ENCODE data around the gene SMIM32. TPM values are rescaled to one million over a fixed set of nuclear protein-coding genes. Genes with fewer than 3 reads are reported as not detected.

Gene SMIM32
- total and polyA plus RNA-seq, 2 of the 4 experiments (the other 2 are of a cell fraction): not detected

DNA sequence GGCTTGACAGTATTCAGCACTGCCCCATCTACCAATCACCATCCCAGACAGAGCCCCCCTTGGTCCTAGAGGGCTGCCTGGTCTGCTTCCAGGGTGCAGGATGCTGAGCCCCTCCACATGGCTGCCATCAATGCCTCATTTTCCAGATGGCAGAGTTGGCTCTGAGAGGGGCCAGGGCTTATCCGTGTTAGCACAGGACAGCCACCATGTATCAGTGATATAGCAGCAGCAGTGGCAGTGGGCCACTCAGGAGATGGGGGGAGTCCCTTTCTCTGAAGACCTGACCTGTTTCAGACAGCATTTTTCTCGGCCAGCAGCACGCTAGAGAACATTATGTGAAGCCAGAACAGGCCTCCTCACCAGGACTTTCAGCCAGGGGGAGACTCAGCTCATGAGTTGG, 1.6 kb upstream of the SMIM32 start:
- Histone ChIP-seq H3K27ac (ENCODE audit: insufficient read depth, low read length) (no peak overlapping the region), H2BK15ac (ENCODE audit: low read depth, low read length) (no peak overlapping the region), H3K14ac (replicated peaks; ENCODE audit: low read depth, low read length) (no peak overlapping the region), H3K9me3 (ENCODE audit: control insufficient read depth, insufficient read depth, low read length) (no peaks in the 10 kb centered on the region), H2BK20ac (ENCODE audit: low read depth, low read length) (no peak overlapping the region), H2BK5ac (ENCODE audit: low read depth, low read length, poor library complexity, severe bottlenecking) (no peak overlapping the region), H4K8ac (ENCODE audit: low read depth in 2 of 2, low read length in 2 of 2) (no peak overlapping the region), H3K4me2 (ENCODE audit: low read depth, low read length) (no peak overlapping the region), H3K4me3 (ENCODE audit: insufficient read depth, low read depth, low read length) (no peak overlapping the region), H3K9me1 (ENCODE audit: insufficient read depth, low read length) (no peaks in the 10 kb centered on the region), H4K5ac (ENCODE audit: low read depth, low read length) (no peak overlapping the region), H3K79me1 (ENCODE audit: low read depth in 1 of 2, low read length in 2 of 2) (no peaks in the 10 kb centered on the region), H3K9ac (ENCODE audit: low read depth, low read length) (no peak overlapping the region), H3K23ac (ENCODE audit: low read depth, low read length) (no peak overlapping the region), H2AK5ac (ENCODE audit: low read depth, low read length) (no peak overlapping the region), H3K36me3 (ENCODE audit: control insufficient read depth, insufficient read depth, low read length) (no peaks in the 10 kb centered on the region), H2BK120ac (ENCODE audit: low read depth, low read length) (no peak overlapping the region), H3K18ac (ENCODE audit: low read depth, low read length) (no peak overlapping the region), H2AK9ac (replicated peaks; ENCODE audit: low read depth, low read length, poor library complexity) (no peak overlapping the region), H2AFZ (replicated peaks; ENCODE audit: low read length, poor library complexity) (no peak overlapping the region), H3K56ac (ENCODE audit: extremely low read depth, insufficient read depth, low read length) (no peak overlapping the region), H3K4me1 (ENCODE audit: control insufficient read depth, insufficient read depth, low read length) (no peaks in the 10 kb centered on the region; the same call in 1 of the 2 replicates), H4K20me1 (ENCODE audit: insufficient read depth, low read length) (peaks cover 13% of the 10 kb centered on the region; the same call in 1 of the 2 replicates), H3K27me3 (ENCODE audit: control insufficient read depth, insufficient read depth, low read length) (peaks cover 56% of the 10 kb centered on the region), H4K91ac (ENCODE audit: insufficient read depth, low read depth, low read length) (no peak overlapping the region), H3K4ac (ENCODE audit: low read depth, low read length) (no peak overlapping the region)
- ChIA-PET POLR2A (ENCODE audit: unreplicated experiment) (no interaction called here), CTCF (no interaction called here)
- TF ChIP-seq BHLHE40 (IDR thresholded peaks at IDR 0.05; ENCODE audit: low read depth, low read length): no peak
- no peak for TF ChIP-seq RCOR1 (IDR thresholded peaks at IDR 0.05; ENCODE audit: insufficient replicate concordance, low read length)
- no peak for TF ChIP-seq ELK1 (IDR thresholded peaks at IDR 0.05; ENCODE audit: borderline replicate concordance, low read depth, low read length)
- TF ChIP-seq POLR2A (IDR thresholded peaks at IDR 0.05; ENCODE audit: low read depth, low read length): no peak
- TF ChIP-seq, protein P1, sequence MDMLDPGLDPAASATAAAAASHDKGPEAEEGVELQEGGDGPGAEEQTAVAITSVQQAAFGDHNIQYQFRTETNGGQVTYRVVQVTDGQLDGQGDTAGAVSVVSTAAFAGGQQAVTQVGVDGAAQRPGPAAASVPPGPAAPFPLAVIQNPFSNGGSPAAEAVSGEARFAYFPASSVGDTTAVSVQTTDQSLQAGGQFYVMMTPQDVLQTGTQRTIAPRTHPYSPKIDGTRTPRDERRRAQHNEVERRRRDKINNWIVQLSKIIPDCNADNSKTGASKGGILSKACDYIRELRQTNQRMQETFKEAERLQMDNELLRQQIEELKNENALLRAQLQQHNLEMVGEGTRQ (IDR thresholded peaks at IDR 0.05; ENCODE audit: low read depth, low read length): no peak
- no peak for TF ChIP-seq MAFK (IDR thresholded peaks at IDR 0.05; ENCODE audit: low read depth, low read length)
- TF ChIP-seq RAD21 (IDR thresholded peaks at IDR 0.05; ENCODE audit: low read length): no peak
- TF ChIP-seq MAZ (IDR thresholded peaks at IDR 0.05; ENCODE audit: borderline replicate concordance, low read depth, low read length): no peak
- TF ChIP-seq CTCF (conservative IDR thresholded peaks at IDR 0.05; ENCODE audit: low read depth, low read length): no peak
- TF ChIP-seq FOS (IDR thresholded peaks at IDR 0.05; ENCODE audit: low read depth, low read length): no peak
- no peak for TF ChIP-seq CEBPB (IDR thresholded peaks at IDR 0.05; ENCODE audit: low read depth, low read length)
- TF ChIP-seq RFX5 (IDR thresholded peaks at IDR 0.05; ENCODE audit: low read depth, low read length): no peak
- TF ChIP-seq NFE2L2 (IDR thresholded peaks at IDR 0.05; ENCODE audit: low read depth, low read length): no peak
- TF ChIP-seq SMC3 (IDR thresholded peaks at IDR 0.05; ENCODE audit: low read depth, low read length): no peak
- no peak for TF ChIP-seq MXI1 (IDR thresholded peaks at IDR 0.05; ENCODE audit: borderline replicate concordance, low read depth, low read length)
- no peak for TF ChIP-seq CHD1 (IDR thresholded peaks at IDR 0.05; ENCODE audit: low read depth, low read length)
- no peak for ATAC-seq (ENCODE audit: low read depth)
- intact Hi-C loops (cut with micrococcal nuclease) (no loop called here), in situ Hi-C loops (cut with MboI; ENCODE audit: low sequenced_read_pairs) (no loop called here), dilution Hi-C loops (cut with HindIII; ENCODE audit: low sequenced_read_pairs, unreplicated experiment) (no loop called here)
- DNase-seq: no peak
- BruUV-seq (replicated peaks): no TSS peak
- 75% methylated on average over 2 of the region's 3 CpGs; no CpG with 5 or more reads in 1 of the 2 experiments for WGBS, 2 experiments (ENCODE audit: extremely low coverage in 2 of 2, insufficient read length in 1 of 2)

Data from IMR-90 (cell line).